ENCODE measurements around the gene PPP1R3D.
"Not testable (repeated sequence)": the region's sequence is repeated elsewhere in the genome, so short reads cannot be mapped to it uniquely, and the experiment has no call there.

Gene PPP1R3D, protein sequence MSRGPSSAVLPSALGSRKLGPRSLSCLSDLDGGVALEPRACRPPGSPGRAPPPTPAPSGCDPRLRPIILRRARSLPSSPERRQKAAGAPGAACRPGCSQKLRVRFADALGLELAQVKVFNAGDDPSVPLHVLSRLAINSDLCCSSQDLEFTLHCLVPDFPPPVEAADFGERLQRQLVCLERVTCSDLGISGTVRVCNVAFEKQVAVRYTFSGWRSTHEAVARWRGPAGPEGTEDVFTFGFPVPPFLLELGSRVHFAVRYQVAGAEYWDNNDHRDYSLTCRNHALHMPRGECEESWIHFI

DNA sequence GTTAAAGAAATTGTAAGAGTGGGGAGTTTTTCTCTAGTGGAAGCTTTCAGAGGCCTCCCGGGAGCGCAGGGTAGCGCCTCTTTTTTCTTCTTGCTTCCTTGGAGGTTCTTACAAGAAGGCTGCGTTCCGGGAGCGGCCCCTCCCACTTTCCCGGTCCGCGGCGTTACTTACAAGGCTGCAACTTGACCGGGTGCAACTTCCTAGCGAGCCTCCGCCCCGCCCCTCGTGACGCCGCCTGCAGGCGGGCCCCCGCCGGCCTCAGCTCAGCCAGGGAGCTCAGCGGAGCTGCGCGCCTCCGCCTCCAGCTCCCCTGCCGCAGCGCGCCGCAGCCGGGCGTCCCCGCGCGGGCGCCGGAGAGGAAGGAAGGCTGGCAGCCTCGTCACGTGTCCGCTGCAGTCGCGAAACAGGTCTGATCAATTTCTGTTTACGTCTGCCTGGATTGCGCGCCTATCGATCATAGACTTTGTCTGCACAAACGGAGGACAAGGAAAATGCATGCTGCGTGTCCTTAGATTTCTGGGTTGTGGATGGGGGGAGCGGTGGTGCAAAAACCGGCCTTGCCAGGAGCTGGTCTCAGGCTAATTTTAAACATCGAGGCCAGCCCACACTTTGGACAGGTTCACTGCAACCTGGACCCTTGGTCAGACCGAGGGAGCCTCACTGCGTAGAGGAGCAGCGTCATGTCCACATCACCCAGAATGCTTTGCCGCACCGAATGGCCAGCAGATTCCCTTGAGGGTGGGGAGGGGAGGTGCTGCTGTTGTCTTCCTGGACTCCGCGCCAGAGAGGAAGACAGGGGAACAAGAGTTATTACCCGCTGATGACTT is at the start of gene PPP1R3D, which contains the start of gene FAM217B:
Gene PPP1R3D (minus strand): TSS at position 177 of the 827 bp plus-strand sequence. CDS start 374 bp downstream, outside the sequence.
Gene FAM217B (plus strand): TSS at position 261 of the 827 bp plus-strand sequence. CDS start 3,555 bp downstream, outside the sequence.
- DNase-seq = peak; percentile 96

GRCh38 chr20:59988141-59988540 is 48.0 kb upstream of the PPP1R3D start:
- DNase-seq = peak; percentile 18

DNA sequence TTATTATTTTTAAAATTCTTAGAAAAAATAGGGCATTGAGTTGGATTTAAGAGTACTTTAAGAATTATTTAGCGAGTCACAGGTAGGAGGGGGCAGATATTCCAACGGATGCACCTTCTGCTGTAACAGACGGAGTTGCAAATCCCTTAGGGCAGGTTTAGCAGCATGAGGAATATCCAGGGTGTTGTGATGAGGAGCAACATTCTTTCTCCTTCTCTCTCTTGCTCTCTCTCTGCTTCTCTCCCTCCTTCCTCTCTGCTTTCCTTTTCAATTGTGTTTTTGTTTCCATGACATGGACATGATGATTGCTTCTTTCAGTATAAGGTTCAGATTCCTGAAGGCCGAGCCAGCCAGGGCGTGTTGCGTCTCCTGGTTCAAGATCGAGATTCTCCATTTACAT is 47.0 kb upstream of the PPP1R3D start:
- no peak for DNase-seq

- DNase-seq = no peak
Measured at GRCh38 chr20:59985864-59986263, 45.8 kb upstream of the PPP1R3D start.

GRCh38 chr20:59985164-59985563 is 45.1 kb upstream of the PPP1R3D start:
- DNase-seq = no peak

DNA sequence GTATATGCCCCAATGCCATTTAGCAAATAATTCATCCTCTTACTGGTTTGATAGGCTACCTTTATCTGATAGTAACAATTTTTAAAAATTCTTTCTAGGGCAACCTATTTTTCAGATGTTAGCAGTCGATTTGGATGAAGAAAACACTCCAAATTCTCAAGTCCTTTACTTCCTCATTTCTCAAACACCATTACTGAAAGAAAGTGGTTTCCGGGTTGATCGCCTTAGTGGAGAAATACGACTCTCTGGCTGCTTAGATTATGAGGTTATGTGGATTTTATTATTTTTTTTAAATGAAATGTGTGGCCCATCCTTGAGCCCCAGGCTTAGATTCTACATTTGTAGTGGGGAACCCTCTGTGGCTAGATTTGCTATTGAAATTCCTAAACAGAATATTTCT is 44.4 kb upstream of the PPP1R3D start:
- DNase-seq = no peak

- no peak for DNase-seq
Measured at GRCh38 chr20:59983076-59983475, 43.0 kb upstream of the PPP1R3D start.

DNA sequence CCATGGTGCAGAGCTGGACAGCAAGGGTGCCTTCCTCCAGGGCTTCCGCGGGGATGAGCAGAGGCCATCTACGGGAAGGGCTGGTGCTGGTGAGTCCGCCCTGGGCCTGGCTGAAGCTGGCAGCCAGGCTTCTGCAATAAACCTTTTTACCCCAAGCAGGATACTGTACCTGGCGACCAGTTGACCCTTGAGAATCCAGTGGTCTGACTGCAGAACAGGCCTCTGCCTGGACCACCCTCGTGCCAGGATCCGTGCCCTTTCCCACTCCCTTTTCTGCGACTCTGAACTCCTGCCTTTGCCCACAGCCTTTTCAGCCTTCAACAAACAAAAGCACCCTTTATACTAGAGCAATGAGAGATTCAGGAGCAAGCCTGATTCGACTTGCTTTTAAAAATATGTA is 37.0 kb upstream of the PPP1R3D start:
- no peak for DNase-seq

DNA sequence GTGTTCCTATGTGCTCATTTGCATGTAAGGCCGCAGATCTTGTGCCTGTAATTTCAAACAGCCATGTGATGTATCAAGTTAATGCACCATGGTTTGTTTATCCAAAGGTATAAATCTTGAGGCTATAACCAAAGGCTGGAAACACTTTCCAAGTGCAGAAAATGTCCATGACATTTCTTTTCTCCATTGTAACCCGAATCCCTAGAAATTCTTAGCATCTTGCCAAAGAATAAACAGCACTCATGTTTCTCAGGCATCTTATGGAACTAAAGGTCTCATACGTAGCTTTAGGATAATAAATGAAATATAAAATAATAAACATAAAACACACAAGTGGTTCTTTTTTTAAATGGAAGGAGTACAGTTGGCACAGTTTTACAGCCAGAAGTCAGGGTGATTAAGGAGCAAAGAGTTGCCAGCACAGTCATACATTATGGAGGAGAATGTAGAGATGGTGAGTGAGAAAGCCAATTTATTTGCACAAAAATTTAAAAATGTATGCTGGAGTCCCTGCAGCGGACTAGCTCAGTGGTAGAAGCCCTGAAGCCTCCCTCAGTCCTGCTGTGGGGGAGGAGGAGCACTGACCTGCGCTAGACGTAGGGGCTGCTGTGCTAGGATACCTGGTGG is 36.2 kb upstream of the PPP1R3D start:
- no peak for DNase-seq

DNA sequence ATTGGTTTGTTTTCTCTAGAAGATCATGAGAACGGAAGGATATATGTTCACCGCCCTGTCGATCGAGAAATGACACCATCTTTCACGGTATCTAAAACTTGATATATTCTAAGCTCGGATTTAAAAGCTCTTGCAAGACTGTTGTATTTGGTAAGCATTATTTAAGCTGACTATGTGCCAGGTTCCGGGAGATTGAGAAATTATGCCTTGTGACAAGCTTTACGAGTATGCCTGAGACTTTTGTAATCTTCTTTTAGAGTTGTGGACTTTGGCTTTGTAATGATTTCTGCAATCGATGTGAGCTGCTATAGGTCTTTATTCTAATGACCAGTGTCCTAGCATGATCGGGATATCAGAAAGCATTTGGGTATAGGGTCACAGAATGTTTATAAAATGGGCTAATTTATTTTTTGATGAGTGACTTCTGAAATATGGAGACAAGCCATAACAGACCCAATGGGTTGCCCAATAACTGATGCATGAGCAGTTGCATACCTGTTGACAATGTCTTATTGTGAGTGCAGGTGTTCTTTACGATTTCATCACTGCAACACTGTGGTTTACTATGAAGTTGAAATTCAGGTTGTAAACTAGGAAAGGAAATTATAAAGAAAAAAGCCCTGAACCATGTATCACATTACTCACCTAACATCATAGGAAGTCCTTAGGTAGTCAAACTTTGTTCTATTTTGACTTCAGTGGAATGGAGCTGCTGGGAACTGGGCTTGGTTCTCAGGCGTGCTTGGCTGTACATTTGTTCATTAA is 32.1 kb upstream of the PPP1R3D start:
- DNase-seq = no peak

DNA sequence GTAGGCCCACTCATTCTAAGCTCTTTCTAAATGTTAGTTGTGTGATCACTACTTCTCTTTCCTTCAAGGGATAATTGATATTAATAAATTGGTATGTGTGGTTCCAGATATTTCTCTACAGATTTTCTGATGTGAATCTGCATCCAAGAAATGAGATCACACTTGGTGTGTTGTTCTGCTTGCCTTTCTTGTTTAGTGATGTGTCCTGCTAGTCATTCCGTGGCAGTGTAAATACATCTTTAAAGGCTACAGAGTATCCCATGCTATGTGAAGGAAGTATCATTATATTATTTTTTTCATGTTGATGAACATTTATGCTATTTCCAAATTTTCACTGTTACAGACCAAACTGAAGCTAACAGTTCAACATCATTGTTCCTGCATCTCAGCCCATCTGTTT is 31.3 kb upstream of the PPP1R3D start:
- DNase-seq = no peak

DNA sequence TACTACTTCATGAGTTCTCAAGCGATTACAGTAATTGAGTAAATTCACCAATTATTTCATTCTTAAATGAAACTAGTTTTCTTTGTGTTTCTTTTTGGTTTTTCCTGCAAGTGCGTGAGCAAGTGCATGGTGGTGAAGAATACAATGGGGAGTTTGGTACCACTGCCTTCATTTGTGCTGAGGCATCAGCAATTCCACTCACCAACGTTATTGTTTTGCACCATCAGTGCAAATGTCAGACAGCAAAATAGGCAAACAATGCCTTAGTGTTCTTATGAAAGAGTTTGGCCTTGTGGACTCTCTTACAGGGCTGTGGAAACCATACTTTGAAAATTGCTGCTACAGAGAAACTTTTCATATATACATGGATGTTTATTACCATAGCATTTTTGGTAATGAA is 26.3 kb upstream of the PPP1R3D start:
- DNase-seq = no peak

GRCh38 chr20:59962155-59962554 is 22.1 kb upstream of the PPP1R3D start:
- no peak for DNase-seq

- no peak for DNase-seq
Measured at GRCh38 chr20:59961423-59961822, 21.3 kb upstream of the PPP1R3D start.

DNA sequence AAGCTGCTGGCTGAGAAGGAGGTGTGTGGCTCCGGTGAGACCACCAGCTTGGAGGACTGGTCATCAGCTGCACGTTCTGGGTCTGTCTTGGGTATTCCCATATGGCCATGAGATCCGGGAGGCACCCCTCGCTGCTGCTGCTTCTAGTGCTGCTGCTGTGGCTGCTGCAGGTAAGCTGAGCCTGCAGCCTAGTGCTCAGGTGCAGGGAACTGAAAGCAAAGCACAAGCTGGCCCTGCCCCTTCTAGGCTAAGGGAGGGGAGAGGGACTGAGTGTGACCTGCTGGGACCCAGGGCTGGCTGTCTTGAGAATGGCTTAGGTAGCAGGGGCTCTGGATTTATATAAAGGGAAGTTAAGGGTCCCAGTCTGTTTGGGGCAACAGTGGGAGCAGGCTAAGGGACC is 18.5 kb upstream of the PPP1R3D start:
- DNase-seq = no peak

DNA sequence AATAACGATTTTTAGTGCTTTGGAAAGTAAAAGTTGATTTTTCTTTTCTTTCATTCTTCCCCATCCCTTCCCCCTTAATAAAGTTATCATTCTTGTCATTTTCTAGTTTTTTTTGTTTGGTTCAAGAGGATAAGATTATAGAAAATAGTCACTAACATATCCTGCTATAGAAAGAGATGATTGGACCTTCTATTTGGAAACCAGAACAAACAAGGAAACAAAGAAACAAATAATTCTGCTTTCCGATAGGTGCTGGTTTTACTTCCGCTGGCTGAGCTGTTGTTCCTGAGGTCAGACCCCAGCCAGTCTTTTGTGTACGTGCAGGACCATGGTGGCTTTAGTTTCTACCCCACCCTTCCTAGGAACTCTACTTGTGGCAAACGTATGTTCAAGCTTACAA is 18.0 kb upstream of the PPP1R3D start, which contains the start of gene CDH26:
Gene CDH26 (plus strand): TSS at position 301 of the 400 bp plus-strand sequence. CDS start 304 bp downstream, outside the sequence.
- DNase-seq = no peak

- DNase-seq = not testable (repeated sequence)
Measured at GRCh38 chr20:59957568-59957967, 17.5 kb upstream of the PPP1R3D start.

DNA sequence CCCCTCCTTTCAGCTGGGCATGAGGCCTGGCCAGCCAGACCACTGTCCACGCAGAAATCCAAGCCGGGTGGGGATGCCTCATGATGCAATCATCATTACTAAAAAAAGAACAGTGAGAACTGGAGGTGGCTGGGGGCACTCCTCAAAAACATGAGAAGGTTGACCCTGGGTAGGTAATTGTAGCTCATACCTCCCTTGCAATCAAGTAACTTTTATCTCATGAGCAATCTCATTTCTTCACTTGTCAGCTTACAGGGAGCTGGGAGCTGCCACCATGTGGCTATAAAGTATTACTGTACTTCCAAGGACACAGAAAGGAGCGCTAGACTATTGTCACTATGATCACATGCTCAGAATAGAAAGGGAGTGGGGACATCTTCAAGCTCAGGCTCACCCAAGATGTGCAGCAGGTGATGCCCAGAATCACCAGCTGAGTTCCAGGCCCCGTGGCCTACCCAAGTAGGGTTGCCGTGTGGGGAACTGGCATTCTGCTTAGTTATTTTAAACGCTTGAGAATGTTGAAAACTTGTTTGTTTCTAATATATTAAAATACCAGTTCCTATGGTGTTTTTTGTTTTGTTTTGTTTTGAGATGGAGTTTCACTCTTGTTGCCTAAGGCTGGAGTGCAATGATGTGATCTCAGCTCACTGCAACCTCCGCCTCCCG is 15.2 kb upstream of the PPP1R3D start:
- DNase-seq = peak; percentile 21

GRCh38 chr20:59954718-59955117 is 14.6 kb upstream of the PPP1R3D start:
- no peak for DNase-seq

- no peak for DNase-seq
Measured at GRCh38 chr20:59949911-59950310, 9.8 kb upstream of the PPP1R3D start.

DNA sequence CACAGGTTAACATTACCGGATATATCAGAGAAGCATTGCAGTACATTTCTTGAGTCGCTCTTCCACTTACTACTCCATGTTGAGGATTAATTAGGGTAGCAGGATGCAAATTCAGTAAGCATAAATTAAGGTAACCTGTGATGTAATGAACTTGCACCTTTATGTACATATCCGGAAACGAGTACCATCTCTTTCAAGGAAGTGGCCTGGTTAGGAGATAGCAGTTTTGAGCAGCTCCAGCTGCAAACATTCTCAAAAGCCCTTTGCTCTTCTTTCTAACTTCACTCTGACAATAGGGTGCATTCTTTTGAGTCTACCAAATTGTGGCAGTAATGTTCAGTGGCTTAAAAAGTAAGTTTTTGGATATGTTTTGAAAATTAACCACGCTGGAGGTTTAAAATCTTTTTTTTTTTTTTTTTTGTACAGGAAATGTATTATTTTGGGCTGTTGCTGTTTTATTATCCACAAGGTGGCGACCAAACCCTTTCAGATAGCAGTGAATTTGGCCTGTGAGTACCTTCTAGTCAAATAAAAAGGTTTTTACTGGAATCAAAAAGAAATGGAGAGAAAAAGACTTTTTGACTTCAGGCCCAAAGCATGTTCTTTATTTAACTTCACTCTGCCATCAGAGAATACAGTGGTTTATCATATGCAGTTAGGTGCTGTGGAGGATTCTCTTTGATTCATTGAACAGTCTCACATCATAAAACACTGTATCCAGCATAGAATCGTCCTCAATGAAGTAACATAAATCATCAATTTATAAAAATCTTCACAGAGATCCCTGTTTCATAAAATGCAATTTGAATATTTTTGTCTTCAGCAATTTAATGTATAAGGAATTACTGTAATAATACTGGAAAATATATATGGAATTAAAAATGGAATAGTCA is 9.0 kb upstream of the PPP1R3D start:
- DNase-seq = peak; percentile 63

Measured in fibroblast of skin of right biceps (primary cell).